GM18499 (cell line): ENCODE measurements around the gene DHX15.

ENCODE experiments used
- ATAC-seq: cut with Tn5 transposase; IDR thresholded peaks from one replicate; pipeline ENCODE4 v1.9.1; 2021; ENCODE audit warnings: moderate number of reproducible peaks; ENCODE audit not compliant: insufficient read depth, unreplicated experiment

DHX15 gene

GRCh38 chr4:24584211-24584850 is at the start of gene DHX15:
Gene DHX15 (minus strand): TSS chr4:24584554. CDS start chr4:24584393, 161 bp downstream.
- peak; percentile 61 for ATAC-seq

DNA sequence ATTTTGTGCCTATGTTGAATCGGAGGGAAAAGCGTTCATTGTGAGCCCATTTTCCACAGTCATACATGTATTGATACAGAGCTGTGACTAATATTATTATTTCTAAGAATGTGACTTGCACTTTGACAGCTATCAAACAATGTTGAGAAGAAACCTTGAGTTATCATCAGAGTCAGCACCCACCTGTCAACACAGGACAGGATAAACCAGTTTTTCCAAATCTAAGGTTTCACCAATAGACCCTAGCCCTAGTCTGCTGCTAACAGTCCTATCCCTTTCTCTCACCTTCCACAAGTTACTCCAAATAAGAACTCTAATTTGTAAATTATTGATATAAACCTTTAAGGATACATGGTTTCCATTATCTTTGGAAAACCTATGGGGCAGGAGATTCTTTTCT is 47.7 kb upstream of the DHX15 start:
- ATAC-seq, result no peak

GRCh38 chr4:24630937-24631336 is 46.6 kb upstream of the DHX15 start:
- no peak for ATAC-seq

DNA sequence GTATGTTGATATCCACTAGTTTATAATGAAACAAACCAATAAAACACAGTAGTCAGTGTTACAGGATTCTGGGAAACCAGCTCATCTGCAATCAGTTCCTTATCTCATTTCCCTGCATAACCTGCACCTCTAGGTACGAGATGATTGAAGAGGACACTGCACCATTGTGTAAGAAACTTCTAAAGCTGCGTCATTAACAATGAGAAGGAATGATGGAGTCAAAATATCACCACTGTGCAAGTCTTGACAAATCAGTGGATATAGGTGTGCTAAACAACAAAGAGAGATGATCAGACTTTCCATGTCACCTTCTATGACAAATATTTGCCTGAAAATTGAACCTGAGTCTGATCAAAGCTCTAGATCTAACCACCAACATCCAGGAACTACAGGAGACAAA is 40.7 kb upstream of the DHX15 start:
- ATAC-seq, result no peak

- ATAC-seq, result no peak
Observed at GRCh38 chr4:24624381-24624780, 40.0 kb upstream of the DHX15 start.

GRCh38 chr4:24622146-24622834 is 37.9 kb upstream of the DHX15 start:
- no peak for ATAC-seq

DNA sequence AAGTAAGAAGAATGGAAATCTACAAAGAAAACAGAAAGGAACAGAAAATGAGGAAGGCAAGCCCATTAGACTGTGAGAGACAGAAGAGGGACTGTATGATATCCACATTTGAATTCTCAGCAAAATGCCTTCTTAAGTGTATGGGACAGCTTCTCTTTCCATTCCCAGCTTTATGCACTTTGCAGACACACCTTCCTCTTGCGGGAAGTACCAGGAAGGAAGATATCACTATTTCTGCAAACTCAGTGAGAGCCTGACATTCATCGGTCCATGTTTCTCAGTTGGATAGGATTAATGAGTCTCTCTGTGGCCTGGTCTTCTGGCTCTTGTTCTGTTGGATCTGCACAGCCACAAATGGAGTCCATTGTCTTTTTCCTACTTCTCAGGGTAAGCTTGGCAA is 31.6 kb upstream of the DHX15 start:
- ATAC-seq, result no peak

DNA sequence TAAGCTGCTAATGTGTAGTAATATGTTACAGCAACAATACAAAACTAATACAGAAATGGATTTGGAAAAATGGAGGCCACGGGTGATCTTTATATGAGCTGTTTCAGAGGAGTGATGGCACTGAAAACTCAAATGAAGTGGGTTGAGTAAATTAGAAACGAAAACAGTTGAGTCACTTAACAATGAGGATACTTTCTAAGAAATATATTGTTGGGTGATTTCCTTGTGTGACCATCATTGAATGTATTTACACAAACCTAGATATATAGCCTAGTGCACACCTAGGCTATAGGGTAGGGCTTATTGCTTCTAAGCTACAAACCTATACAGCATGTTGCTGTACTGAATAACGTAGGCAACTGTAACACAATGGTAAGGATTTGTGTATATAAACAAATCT is 30.5 kb upstream of the DHX15 start:
- ATAC-seq, result no peak

- no peak for ATAC-seq
Observed at GRCh38 chr4:24613502-24613901, 29.1 kb upstream of the DHX15 start.

- no peak for ATAC-seq
Observed at GRCh38 chr4:24611575-24611974, 27.2 kb upstream of the DHX15 start.

- no peak for ATAC-seq
Observed at GRCh38 chr4:24607334-24607733, 23.0 kb upstream of the DHX15 start.

- ATAC-seq, result no peak
Observed at GRCh38 chr4:24605216-24605615, 20.9 kb upstream of the DHX15 start.

DNA sequence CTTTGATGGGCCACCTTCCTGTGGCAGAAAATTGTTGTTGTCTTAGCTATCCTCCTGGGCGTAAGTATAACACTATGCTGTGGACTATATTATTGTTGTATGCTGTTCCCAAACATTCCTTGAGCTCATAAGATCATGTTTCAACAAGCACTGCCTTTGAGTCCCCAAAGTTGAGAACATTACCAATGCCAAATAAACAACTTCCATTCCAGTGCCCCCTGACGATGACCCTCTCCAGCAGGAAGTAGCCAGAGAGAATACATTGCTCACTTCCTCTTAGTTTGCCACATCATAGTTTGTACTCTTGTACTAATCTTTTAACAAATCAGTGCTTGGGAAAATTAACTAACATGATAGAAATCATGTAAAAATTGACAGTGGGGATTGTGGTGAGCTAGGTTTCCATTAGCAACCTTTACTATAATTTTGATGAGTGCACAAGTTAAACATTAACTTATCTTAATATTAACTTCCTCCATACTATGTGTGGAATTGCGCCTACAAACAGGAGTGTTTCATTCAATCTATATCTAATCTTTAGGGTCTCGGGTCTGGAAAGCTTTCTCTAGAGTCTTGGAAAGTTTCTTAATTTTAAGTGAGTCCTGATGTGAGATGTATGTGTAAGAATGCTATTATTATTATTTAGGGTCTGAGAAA is 20.3 kb upstream of the DHX15 start:
- no peak for ATAC-seq

DNA sequence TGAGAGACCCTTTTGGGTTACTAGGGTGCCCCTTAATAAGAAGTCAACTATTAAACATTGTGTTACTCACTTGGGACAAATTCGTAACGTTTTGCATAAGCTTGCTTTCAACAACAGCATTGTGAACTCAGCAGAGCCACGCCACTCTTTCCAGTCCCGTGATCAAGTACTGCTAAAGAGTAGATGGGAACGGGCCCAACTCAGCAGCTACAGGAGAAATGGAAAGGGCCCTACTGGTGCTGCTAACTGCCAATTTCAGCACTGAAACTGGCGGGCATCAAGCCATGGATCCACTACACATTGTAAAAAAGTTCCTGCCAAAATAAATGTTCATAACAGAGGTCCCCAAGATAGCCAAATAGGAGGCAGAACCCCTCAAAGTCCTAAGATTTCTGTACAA is 19.0 kb upstream of the DHX15 start:
- ATAC-seq, result no peak

DNA sequence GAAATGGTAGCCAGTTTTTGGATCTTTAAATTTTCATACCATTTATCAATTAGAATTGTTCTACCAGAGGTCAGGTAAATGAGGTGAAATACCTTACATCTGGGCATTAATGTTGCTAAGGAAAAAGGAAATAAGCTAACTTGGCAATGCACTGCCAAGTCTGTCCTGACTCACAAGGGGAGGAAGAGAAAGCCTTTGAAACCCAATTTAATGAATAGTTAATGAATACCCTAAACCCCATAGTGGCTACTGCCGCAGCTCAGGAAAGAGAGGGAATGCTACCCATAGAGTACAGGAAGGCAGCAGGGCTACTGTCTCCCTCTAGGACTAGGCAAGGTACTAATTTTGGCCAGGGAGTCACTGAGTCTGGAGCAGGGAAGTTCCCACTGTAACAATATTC is 16.8 kb upstream of the DHX15 start:
- ATAC-seq, result no peak

DNA sequence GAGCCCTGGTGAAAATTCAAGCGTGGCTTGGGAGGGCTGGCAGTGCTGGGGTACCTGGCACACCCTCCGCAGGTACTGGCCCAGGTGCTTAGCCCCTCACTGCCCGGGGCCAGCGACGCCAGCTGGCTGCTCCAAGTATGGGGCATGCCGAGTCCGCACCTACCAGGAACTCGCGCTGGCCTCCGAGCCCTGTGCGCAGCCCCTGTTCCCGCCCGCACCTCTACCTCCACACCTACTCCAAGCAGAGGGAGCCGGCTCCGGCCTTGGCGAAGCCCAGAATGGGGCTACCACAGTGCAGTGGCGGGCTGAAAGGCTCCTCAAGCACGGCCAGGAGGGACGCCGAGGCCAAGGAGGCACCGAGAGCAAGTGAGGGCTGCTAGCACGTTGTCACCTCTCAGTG is 14.9 kb upstream of the DHX15 start:
- ATAC-seq, result no peak

DNA sequence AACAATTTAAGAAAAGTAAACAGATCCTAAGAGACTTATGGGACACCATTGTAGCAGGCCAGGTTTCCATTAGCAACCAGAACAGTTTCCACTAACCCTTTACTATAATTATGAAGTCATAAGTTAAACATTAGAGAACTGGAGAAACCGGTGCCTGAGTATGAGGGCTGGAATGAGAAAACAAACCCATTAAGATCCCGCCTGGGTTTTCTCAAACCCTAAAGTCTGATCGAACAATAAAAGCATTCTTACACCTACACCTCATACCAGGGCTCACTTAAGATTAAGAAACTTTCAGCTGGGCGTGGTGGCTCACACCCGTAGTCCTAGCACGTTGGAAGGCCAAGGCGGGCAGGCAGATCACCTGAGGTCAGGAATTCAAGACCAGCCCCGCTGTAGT is 13.7 kb upstream of the DHX15 start:
- no peak for ATAC-seq

DNA sequence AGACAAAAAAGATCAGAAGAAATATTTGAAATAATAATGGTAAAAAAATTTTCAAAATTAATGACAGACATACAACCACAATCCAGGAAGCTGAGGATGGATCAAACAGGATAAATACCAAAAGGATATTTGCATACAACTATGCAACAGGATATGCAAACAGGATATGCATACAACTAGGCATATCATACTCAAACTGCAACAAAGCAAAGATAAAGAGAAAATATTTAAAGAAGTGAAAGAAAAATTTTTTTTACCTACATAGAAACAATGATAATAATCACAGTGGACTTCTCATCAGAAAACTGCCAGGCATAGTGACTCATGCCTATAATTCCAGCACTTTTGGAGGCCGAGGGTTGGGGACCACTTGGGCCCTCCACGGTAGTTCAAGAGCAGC is 11.3 kb upstream of the DHX15 start:
- ATAC-seq, result no peak

GRCh38 chr4:24594887-24595286 is 10.5 kb upstream of the DHX15 start:
- no peak for ATAC-seq

DNA sequence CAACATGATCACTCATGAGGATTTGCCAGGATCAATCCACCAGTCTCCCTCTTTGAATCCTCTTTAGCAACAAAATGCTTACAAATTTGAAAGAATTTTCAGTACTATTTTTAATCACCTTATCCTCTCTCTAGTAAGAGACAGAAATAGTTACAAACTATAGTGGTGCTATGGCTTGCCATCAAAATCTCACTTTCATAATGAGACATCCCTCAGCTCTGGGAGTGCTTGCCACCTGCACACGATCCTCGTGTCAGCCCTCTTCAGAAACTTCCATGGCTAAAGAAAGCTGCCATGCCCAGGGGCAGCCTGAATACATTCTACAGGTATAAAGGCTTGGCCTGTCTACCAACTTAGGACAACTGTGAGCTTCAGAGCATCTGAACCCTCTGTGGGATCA is 5.1 kb upstream of the DHX15 start:
- peak; percentile 45 for ATAC-seq

DNA sequence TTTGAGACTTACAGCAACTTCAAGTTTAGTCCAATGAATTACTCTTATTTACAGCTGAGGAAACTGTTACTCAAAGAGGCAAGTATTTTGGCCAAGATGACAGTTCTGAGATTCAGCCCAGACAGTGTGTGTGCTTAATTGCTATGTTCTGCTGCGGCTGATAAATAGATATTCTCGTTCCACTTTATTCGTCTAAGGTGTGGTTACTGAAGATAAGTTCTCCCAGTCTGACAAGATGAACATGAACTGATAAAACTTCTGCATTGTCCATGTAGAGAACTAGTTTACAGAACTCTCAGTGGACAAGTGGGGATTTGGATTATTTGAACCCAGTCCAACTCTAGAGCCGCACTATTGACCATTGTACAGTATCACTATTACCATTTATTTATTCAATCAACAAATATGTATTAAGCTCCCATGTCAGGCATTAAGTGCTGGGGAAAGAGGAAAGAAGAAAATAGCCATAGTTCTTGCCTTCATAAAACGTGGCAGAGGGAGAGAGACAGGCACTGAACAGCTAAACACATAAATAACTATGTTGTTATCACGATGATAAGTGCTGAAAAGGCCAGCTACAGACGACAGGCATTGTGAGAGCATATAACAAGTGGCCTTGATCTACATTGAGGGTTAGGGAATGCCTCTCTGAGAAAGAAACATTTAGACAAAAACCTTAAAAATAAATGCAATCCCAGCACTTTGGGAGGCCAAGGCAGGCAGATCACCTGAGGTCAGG is 4.0 kb upstream of the DHX15 start:
- ATAC-seq, result no peak
